GM21390 (cell line): Measurements from ENCODE around the gene NXNL1.
"Not testable (repeated sequence)": the region's sequence is repeated elsewhere in the genome, so short reads cannot be mapped to it uniquely, and the experiment has no call there.

Source experiments
- ATAC-seq: cut with Tn5 transposase; IDR thresholded peaks from one replicate; pipeline ENCODE4 v1.9.1; 2021; ENCODE audit not compliant: unreplicated experiment

NXNL1 gene, protein sequence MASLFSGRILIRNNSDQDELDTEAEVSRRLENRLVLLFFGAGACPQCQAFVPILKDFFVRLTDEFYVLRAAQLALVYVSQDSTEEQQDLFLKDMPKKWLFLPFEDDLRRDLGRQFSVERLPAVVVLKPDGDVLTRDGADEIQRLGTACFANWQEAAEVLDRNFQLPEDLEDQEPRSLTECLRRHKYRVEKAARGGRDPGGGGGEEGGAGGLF

DNA sequence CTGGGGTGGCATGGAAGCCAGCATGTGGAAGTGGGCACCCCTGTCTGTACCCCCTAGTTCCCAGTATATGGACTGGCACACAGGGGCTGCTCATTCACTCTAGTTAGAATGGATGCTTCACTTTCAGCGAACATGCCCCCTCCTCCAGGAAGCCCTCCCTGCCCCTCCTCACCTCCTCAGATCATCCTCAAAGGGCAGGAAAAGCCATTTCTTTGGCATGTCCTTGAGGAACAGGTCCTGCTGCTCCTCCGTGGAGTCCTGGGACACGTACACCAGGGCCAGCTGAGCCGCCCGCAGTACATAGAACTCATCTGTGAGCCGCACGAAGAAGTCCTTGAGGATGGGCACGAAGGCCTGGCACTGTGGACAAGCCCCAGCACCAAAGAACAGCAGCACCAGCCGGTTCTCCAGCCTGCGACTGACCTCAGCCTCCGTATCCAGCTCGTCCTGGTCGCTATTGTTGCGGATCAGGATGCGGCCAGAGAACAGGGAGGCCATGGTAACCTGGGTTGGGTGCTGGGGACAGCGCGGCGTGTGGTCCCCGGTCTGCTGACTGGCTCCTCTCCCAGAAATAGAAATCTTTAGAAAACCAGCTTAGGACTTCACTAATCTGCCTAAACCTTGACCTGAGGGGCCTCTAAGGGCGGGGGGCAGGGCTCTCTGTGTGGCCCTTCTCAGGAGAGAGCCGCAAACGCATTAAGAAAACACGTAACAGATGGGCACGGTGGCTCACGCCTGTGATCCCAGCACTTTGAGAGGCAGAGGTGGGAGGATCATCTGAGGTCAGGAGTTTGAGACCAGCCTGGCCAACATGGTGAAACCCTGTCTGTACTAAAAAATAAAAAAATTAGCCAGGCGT lies at the start of gene NXNL1:
NXNL1 (minus strand) TSS at position 555 of the 859 bp plus-strand sequence; CDS start at position 498, 57 bp downstream.
- ATAC-seq: no peak

DNA sequence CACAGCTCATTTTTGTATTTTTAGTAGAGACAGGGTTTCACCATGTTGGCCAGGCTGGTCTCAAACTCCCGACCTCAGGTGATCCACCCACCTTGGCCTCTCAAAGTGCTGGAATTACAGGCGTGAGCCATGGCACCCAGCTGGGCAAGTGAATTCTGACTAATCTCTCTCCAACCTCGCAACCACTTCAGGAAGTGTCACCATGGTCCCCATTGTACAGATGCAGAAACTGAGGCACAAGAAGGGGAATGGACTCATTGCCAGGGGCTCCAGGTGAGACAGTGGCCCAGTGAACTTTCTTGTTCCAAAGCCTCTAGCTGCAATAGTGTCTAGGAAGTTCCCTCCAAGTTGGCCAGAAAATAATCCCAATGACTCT lies 47.8 kb upstream of the NXNL1 start:
- not testable (repeated sequence) for ATAC-seq

DNA sequence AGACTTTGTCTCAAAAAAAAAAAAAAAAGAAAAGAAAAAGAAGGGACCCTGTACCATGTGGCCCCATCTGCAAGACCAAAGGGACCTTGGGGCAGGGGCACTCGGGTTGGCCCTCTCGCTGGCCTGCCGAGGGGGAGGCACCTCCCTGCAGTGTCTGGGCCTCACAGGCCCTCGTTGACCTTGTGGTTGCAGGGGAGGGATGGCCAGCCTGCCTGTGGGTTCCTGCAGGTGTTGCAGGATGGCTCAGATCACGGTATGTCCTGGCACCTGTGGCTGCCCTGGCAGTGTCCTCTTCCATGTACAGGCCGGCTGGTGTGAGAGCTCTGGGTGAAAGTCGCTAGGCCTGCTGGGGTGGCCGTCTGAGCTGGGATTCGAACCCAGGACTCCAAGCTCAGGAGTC lies 46.0 kb upstream of the NXNL1 start:
- ATAC-seq: no peak

DNA sequence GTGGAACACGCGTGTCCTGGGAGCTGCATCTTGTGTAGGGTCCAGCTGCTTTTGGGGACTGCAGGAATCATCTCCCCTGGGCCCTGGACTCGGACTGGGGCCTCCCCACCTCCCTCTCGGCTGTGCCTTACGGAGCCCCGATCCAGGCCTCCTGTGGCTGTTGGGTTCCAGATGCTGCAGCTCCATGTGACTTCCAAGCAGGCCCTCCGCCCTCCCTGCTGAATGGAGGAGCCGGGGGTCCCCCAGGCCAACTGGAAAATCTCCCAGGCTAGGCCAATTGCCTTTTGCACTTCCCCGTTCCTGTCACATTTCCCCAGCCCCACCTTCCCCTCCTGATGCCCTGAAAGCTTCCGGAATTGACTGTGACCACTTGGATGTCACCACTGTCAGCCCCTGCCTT lies 44.5 kb upstream of the NXNL1 start:
- no peak for ATAC-seq

DNA sequence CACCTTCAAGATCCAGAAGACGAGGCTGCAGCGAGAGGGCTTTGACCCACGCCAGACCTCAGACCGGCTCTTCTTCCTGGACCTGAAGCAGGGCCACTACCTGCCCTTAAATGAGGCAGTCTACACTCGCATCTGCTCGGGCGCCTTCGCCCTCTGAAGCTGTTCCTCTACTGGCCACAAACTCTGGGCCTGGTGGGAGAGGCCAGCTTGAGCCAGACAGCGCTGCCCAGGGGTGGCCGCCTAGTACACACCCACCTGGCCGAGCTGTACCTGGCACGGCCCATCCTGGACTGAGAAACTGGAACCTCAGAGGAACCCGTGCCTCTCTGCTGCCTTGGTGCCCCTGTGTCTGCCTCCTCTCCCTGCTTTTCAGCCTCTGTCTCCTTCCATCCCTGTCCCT lies 43.7 kb upstream of the NXNL1 start:
- no peak for ATAC-seq

DNA sequence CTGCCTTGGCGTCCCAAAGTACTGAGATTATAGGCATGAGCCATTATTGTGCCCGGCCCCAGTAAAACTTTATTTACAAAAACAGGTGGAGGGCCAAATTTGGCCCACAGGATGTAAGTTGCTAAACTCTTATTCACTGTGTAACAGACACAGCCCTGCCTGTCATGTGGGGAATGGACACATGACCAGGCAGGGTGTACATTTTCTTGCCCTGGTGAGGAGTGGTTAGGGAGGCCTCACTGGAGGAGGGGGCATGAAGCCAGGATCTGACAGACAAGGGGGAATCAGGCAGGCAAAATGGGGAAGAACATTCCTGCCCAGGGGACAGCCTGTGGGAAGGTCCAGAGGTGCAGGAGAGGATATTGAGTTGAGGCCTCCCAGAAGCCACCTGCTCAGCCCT lies 43.3 kb upstream of the NXNL1 start:
- ATAC-seq: no peak

DNA sequence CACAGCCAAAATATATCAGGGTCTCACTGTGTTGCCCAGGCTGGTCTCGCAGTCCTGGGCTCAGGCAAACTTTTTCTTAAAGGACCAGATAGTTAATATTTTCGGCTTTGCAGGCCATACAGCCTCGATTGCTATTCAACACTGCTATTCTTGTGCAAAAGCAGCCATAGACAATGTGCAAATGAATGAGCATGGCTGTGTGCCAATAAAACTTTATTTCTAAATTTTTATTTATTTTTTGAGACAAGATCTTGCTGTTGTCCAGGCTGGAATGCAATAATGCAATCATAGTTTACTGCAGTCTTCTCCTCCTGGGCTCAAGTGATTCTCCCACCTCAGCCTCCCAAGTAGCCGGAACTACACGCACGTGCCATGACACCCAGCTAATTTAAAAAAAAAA lies 42.5 kb upstream of the NXNL1 start:
- ATAC-seq: no peak

DNA sequence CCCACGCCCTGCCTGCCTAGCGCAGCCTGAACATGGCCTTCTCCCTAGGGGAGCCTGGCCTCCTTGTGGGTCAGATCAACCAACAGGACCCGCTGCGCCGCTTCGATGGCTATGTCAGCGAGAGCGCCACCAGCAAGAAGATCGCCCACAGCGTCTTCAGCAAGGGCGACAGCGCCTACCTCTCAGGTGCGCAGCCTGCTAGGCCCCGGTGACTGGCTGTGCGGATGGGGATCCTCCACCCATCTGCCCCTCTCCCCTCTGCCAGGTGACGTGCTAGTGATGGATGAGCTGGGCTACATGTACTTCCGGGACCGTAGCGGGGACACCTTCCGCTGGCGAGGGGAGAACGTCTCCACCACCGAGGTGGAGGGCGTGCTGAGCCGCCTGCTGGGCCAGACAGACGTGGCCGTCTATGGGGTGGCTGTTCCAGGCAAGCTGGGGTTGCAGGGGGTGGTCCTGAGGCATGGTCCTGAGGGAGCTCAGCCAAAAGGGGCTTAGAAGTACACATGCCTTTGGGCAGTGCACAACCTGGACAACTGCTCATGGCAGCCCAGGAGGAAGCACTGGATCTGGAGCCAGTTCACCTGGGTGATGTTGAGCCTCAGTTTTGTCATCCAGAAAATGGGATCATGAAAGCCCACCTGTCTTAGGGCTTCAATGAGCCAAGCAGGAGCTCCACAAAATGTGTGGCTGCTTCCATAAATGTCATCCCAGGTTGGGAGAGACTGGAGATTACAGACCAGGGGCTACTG lies 39.9 kb upstream of the NXNL1 start:
- no peak for ATAC-seq

DNA sequence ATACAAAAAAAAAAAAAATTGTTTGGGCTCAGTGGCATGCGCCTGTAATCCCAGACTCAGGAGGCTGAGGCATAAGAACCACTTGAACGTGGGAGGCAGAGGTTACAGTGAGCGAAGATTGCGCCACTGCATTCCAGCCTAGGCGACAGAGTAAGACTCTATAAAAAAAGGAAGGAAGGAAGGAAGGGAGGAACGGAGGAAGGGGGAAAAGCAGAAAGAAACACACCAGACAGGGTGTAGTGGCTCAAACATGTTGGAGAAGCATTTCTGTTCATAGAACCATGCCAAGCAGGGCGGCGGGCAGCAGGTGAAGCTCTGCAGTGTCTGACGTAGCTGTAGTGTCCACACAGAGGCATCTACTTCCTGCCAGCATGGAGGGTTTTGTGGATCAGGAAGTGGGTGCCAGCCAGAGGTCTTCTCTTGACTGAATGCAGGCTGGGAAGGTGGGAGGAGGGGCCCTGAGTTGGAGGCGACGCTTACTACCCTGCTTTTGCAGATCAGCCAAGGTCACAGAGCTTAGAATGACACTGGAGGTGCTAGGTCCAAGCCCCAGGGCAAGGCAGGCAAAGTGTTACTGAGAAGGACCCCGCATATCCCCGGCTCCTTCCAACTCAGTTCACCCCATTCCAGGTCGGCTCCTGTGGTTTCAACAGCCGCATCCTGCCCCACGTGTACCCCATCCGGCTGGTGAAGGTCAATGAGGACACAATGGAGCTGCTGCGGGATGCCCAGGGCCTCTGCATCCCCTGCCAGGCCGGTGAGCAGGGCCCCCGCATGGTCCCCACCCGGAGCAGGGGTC lies 39.1 kb upstream of the NXNL1 start:
- ATAC-seq: no peak

DNA sequence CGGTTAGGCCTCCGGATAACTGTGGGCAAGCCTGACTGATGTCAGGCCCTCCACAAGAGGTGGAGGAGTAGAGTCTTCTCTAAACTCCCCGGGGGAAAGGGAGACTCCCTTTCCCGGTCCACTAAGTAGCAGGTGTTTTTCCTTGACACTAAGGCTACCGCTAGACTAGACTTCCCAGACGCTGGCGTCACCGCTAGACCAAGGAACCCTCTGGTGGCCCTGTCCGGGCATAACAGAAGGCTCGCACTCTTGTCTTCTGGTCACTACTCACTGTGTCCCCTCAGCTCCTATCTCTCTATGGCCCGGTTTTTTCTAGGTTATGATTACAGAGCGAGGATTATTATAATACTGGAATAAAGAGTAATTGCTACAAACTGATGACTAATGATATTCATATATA lies 38.3 kb upstream of the NXNL1 start:
- ATAC-seq: not testable (repeated sequence)

DNA sequence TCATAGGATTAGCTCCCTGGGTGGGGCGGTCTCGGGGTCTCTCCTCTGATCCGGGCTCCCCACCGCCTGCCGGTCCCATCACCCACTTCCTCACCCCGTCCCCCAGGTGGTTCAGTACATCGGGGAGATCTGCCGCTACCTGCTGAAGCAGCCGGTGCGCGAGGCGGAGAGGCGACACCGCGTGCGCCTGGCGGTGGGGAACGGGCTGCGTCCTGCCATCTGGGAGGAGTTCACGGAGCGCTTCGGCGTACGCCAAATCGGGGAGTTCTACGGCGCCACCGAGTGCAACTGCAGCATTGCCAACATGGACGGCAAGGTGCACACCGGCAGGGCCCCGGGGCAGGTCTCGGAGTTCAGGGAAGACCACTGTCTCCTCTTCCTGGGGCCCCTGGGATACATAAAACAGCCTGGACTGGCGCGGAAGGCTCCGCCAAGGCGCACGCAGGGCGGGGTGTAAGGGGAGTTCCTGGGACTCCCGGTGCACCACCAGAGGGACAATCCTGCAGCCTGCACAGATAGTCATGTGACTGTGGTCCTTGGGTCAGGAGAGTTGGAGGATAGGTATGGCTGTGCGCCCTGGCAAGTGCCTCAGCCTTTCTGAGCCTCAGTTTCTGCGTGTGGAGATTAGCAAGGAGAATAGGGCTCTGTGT lies 36.5 kb upstream of the NXNL1 start:
- no peak for ATAC-seq

DNA sequence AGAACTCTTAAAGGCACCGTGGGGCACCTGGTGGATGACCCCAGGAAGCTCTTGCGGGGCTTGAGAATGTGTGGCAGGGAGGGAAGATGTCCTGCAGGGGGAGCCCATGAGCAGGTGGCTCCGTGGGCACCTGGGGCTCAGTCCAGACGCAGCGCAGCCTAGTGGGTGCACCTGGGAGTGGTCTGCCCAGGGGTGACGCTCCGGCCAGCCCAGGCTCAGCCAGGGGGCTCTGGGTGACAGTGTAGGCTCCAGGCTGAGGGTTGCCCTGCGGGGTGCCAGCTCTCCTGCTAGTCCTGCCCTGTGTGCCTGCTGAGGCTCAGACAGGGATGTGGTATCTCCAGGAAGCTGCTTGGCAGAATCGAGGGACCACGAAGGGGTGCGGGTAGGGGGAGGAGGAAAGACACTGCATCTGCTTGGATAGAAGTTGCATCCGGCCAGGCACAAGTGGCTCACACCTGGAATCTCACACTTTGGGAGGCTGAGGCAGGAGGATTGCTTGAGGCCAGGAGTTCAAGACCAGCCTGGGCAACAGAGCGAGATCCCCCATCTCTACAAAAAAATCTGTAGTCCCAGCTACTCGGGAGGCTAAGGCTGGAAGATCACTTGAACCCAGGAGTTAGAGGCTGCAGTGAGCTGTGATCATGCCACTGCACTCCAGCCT lies 35.7 kb upstream of the NXNL1 start:
- ATAC-seq: no peak

DNA sequence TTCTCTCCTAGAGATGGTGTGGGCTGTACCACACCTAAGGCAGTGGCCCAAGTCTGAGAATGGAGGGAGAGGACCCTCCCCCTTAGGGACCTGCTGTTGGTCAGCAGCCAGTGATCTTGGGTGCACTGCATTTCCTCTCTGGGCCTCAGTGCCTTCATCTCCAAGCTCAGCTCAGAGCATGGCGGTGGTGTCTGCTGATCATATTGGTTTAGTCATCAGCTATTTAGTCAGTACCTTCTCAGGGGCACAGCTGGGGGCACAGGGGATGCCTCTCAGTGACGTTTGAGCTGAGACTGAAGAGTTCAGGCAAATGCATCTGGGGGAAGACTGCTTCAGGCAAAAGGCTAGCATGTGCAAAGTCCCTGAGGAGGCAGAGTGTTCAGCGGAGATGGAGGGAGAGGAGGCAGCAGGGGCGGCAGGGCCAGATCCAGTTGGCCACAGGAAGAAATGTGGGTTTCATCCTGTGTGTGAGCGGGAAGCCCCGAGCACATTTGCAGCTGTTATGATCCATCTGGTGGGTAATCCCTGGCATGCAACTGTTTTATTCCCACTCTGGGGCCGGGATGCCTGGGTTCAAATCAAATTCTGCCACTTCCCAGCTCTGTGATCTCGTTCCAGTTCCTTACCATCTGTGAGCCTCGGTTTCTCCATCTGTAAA lies 35.0 kb upstream of the NXNL1 start:
- no peak for ATAC-seq

DNA sequence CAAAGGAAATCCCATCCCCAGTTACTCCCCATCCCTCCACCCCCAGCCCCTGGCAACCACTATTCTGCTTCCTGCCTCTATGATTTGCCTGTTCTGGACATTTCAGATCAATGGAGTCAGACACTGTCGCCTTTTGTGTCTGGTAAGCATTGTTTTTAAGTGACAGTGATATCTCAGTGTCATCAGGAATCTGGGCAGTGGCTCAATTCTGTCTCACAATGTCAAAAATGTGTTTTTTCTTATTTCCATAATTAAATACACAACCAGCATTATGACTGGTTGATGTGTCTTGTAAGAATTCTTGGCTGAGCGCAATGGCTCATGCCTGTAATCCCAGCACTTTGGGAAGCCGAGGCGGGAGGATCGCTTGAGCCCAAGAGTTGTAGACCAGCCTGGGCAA lies 30.6 kb upstream of the NXNL1 start:
- ATAC-seq: no peak

DNA sequence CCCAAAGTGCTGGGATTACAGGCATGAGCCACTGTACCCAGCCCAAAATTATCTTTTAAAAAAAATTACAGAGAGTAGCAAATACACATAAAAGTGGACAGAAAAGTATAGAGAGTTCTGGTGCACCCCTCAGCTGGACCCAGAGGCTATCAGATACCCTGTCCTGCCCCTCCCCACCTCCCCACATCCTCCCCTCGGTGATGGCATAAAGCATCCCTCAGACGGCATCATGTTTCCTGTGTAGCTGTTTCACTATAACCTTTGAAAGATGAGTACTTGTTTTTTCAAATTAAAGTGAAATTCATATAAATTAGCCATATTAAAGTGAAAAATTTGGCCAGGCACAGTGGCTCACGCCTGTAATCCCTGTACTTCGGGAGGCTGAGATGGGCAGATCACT lies 29.7 kb upstream of the NXNL1 start:
- ATAC-seq: no peak

DNA sequence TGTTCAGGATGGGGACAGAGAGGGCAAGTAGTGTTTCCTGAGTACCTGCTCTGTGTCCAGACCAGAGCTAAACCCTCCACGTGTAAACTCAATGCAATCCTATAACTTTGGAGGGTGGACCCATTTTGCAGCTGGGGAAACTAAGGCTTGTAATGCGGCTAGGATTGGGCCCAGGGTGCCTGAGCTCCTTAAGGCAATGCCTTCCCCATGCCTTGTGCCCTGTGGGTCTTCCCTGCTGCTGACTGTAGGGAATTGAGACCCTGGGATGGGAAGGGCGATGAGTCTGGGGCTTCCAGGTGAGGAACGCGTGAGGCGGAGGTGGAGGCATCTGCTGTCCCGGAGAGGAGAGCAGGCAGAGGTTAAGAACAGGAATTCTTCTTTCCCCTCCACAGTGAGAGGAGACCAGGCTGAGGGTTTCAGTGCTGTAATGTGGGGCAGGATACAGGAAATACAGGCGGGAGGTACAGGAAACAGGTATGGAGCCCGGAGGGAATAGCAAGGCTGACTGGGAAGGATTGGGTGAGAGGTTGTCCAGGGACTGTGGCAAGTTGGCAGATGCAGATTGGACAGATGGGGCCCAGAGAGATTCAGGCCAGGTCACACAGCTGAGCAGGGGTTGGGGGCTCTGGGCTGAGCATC lies 28.8 kb upstream of the NXNL1 start:
- no peak for ATAC-seq

DNA sequence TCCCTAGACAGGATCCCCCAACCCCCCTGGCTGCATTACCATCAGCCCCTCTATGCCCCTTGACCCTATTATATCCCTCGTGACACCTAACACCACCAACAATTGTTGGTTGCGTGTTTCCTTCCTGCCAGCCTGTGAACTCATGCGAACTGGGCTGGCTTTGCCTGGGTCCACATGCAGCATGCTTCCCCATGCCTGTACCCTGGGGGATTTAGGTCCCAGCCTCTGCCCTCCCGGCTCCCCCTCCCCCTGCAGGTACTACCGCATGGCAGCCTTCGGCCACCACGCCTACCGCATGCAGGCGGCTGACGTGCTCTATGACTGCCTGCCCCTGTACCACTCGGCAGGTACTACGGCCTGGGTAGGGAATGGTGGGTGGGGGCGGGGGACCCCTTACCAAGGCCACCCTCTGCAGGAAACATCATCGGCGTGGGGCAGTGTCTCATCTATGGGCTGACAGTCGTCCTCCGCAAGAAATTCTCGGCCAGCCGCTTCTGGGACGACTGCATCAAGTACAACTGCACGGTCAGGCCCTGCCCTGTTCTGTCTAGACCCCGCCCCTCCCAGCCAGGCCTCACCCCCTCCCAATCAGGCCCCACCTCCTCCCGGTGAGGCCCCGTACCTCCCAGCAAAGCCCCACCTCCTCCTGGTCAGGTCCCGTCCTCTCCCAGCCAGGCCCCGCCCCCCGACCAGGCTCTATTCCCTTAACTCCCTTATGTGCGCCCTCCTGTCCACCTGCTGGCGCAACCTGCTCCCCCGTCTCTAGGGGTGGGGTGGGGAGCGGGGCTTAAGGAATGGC lies 28.1 kb upstream of the NXNL1 start:
- ATAC-seq: no peak
